H1 (cell line): ENCODE results near the gene MMAB.

Experiments
- BRCA1 ChIP-seq: IDR thresholded peaks from 2 replicates; pipeline ENCODE4 v1.6.1; 2012; ENCODE audit warnings: low read depth, low read length, improper control_type of control experiment
- CBX5 ChIP-seq: fragments of 300-800, 300-1000 bp; sonication (generic); IDR thresholded peaks from 2 replicates; pipeline ENCODE4 v1.7.1; 2016; ENCODE audit warnings: antibody characterized with exemption, low read length, low read depth
- CBX8 ChIP-seq: fragments of 300-800, 300-1000 bp; sonication (generic); IDR thresholded peaks from 2 replicates; pipeline ENCODE4 v1.7.1; 2016; ENCODE audit warnings: low read depth, low read length, borderline replicate concordance
- EGR1 ChIP-seq: IDR thresholded peaks from 2 replicates; pipeline ENCODE4 v1.6.1; 2011; ENCODE audit warnings: low read depth, low read length, borderline replicate concordance
- MAFK ChIP-seq: IDR thresholded peaks from 2 replicates; pipeline ENCODE4 v1.6.1; 2012; ENCODE audit warnings: low read depth, mild to moderate bottlenecking, improper control_type of control experiment, low read length
- PHF8 ChIP-seq: fragments of 200-600 bp; sonication (generic); conservative IDR thresholded peaks from 2 replicates; pipeline ENCODE4 v1.7.1; 2012; ENCODE audit warnings: low read depth, mild to moderate bottlenecking, inconsistent platforms, low read length, moderate library complexity
- POLR2A ChIP-seq, 2 experiments: IDR thresholded peaks; 1 replicate in 1 of 2; 2 replicates in 1 of 2; pipeline ENCODE4 v1.6.1; 2011; ENCODE audit warnings: low read depth in 2 of 2, low read length in 2 of 2, mild to moderate bottlenecking in 2 of 2; ENCODE audit errors: control extremely low read depth in 1 of 2
- RAD21 ChIP-seq, 2 experiments: IDR thresholded peaks in 1 of 2; conservative IDR thresholded peaks in 1 of 2; 2 replicates each; pipeline ENCODE4 v1.6.1; 2011; ENCODE audit warnings: low read depth in 2 of 2, low read length in 2 of 2, improper control_type of control experiment in 1 of 2, inconsistent platforms in 1 of 2, mild to moderate bottlenecking in 1 of 2, moderate library complexity in 1 of 2
- SIRT6 ChIP-seq: IDR thresholded peaks from one replicate; pipeline ENCODE4 v1.7.1; 2012; ENCODE audit warnings: low read length, inconsistent platforms
- TAF1 ChIP-seq: IDR thresholded peaks from 2 replicates; pipeline ENCODE4 v1.6.1; 2011; ENCODE audit warnings: mild to moderate bottlenecking, low read depth, low read length
- TF ChIP-seq, protein P1 (sequence below), 3 experiments: IDR thresholded peaks; 1 replicate in 2 of 3; 2 replicates in 1 of 3; pipeline versions ENCODE4 v1.5.1 to v1.6.1; 2011; ENCODE audit warnings: low read length in 3 of 3, mild to moderate bottlenecking in 3 of 3, inconsistent platforms in 2 of 3, low read depth in 1 of 3, moderate library complexity in 1 of 3; ENCODE audit not compliant: insufficient read depth in 1 of 3; ENCODE audit errors: control extremely low read depth in 1 of 3
- TF ChIP-seq, protein P2 (sequence below): IDR thresholded peaks from 2 replicates; pipeline ENCODE4 v1.6.1; 2012; ENCODE audit warnings: inconsistent platforms

DNA sequence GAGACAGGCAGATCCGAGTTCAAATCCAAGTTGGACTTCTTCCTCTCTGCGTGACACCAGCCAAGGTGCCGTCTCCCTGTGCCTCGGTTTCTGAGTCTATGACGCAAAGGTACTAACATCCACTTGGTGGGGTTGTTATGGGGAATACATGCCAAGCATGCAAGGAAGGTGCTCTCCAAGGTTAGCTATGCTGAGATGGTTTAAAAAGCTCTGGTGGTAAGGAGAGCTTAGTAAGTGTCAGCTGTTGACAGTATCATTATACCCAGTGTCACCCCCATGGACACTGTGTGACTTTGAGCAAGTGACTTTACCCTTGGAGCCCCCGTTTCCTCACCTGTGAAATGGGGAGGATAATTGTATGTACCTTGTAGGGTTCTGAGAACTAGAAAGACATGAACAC, 22.2 kb downstream of the MMAB start:
- TF ChIP-seq, protein P1, sequence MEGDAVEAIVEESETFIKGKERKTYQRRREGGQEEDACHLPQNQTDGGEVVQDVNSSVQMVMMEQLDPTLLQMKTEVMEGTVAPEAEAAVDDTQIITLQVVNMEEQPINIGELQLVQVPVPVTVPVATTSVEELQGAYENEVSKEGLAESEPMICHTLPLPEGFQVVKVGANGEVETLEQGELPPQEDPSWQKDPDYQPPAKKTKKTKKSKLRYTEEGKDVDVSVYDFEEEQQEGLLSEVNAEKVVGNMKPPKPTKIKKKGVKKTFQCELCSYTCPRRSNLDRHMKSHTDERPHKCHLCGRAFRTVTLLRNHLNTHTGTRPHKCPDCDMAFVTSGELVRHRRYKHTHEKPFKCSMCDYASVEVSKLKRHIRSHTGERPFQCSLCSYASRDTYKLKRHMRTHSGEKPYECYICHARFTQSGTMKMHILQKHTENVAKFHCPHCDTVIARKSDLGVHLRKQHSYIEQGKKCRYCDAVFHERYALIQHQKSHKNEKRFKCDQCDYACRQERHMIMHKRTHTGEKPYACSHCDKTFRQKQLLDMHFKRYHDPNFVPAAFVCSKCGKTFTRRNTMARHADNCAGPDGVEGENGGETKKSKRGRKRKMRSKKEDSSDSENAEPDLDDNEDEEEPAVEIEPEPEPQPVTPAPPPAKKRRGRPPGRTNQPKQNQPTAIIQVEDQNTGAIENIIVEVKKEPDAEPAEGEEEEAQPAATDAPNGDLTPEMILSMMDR (IDR thresholded peaks at IDR 0.05; ENCODE audit: control extremely low read depth in 1 of 3, insufficient read depth in 1 of 3, low read depth in 1 of 3, low read length in 3 of 3), result no peak
- TF ChIP-seq RAD21 (IDR thresholded peaks at IDR 0.05 in 1 of 2, conservative IDR thresholded peaks at IDR 0.05 in 1 of 2; ENCODE audit: low read depth in 2 of 2, low read length in 2 of 2), result no peak
- no peak for TF ChIP-seq CBX5
- TF ChIP-seq TAF1, result no peak
- no peak for TF ChIP-seq BRCA1
- TF ChIP-seq CBX8, result no peak
- TF ChIP-seq MAFK, result no peak
- TF ChIP-seq SIRT6, result no peak
- TF ChIP-seq PHF8, result no peak
- TF ChIP-seq POLR2A (IDR thresholded peaks at IDR 0.05; ENCODE audit: control extremely low read depth in 1 of 2, low read depth in 2 of 2, low read length in 2 of 2), result no peak
- TF ChIP-seq, protein P2, sequence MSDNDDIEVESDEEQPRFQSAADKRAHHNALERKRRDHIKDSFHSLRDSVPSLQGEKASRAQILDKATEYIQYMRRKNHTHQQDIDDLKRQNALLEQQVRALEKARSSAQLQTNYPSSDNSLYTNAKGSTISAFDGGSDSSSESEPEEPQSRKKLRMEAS, result no peak
- TF ChIP-seq EGR1, result no peak
